HG03432 (cell line): ENCODE measurements around the gene CTSW.

Experiments
- ATAC-seq: cut with Tn5 transposase; IDR thresholded peaks from one replicate; pipeline ENCODE4 v1.9.1; 2021; ENCODE audit warnings: mild to moderate bottlenecking, moderate library complexity; ENCODE audit not compliant: unreplicated experiment

CTSW gene

DNA sequence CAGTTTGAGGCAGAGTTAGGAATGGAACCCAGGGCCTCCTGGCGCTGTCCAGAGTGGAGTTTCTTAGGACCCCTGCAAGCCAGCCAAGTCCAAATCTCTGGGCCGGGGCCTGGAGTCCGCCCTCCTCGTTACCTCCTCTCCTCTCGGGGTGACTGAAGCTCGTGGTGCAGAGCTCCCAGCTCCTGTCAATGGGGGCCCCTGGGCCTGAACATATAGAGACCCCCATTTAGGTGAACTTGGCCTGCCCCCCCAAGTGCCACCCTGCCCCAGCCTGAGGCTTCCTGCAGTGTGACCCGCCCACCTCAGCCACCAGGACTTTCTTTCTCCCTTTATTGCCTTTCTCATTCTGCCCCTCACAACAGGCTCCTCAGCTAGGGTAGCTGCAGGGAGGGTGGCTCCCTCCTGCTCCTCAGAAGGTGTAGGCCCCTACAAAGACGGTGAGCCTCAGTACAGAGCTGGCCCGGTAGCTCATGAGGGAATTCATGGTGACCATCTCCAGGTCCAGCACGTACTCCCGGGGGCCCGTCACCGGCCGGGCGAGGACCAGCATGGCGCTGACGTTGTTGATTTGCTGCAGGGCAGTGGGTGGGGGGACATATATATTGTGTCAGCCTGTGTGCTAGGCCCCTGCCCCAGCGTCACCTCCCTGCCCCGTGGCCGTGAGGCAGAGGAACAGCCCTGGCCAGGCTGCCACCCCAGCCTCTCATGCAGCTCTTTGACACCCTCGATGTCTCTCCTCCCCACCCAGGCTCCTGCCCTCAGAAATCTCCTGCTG is 12.9 kb upstream of the CTSW start:
- no peak for ATAC-seq

DNA sequence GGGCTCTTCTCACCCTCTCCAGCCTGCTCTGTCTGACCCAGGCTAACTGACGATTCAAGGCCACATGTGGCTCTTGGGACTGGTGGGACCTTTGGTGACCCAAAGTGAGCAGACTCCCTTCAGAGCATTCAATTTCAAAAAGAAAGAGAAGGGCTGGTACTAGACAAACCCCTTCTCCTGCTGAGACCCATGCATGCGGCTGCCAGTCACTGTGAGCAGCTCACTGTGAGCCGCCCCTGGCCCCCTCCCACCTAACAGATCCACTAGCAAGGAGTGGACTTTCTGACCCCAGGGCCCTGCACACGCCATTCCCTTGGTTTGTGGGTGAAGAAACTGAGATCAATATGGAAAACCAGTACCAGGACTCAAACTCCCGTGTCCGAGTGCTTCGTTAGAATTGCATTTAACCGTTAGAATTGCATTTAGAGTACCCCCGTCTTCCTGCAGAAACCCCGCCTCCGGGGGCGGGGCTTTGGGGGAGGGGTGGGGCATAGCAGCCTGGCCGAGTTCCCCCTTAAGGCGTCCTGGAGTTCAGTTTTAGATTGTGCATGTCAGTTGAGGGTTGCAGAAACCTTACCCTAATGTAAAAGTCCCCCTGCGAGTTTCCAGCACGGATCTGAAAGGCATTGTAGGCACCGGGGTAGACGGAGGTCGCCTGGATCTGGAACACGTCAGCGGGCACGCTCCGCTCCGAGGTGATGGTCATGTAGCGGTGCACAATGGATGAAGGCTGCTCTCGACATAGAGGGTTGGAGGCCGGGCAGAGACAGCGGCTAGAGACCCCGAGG is 12.2 kb upstream of the CTSW start:
- ATAC-seq: no peak

DNA sequence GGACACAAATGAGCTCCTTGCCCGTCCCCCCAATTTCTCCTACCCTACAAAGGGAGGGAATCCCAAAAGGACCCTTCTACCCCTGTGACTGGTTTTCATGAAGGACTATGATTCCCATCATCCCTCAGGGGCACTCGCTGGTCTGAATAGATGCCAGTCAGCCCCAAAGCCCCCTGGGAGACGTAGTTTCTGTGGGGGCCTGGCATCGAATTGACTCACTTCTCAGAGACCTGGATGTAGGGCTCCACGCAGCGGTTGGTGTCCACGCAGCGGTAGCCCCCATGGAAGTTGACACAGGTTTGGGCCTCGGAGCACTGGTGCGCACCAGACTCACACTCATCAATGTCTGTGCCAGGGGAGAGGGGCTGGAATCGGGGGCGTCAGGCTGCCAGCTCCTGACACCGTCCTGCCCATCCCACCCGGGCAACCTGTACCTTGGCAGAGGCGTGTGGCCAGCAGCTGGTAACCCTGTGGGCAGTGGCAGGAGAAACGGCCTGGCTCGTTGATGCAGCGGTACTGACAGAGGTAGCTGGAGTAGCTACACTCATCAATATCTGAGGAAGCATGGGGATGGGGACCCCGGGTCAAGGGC is 11.5 kb upstream of the CTSW start:
- ATAC-seq: no peak

- ATAC-seq: no peak
Measured at GRCh38 chr11:65868907-65869306, 10.7 kb upstream of the CTSW start.

DNA sequence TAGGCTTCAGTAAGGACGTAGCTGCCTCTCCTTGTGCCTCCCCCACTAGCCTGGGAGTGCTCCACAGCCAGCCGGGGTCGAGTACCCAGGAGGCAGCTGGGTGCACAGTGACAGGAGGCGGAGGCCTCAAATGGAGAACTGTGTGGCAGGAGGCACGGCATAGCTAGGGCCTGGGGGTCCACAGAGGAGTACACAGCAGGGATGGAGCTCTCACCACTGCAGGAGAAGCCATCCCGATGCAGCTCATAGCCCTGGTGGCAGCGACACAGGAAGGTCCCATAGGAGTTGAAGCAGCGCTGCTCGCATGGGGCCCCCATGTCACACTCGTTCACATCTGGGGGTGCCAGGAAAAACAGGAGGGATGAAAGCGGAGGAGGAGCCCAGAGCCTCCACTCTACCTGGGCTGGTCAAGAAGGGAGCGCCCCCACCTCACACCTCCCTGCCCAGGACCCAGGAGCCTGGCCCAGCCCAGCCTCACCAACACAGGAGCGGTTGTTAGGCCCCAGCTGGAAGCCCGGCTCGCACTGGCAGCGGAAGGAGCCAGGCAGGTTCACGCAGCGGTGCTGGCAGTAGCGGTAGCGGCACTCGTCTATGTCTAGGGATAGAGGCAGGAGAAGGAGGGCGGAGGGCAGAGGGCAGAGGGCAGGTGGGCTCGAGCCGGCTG is 9.9 kb upstream of the CTSW start:
- ATAC-seq: no peak

DNA sequence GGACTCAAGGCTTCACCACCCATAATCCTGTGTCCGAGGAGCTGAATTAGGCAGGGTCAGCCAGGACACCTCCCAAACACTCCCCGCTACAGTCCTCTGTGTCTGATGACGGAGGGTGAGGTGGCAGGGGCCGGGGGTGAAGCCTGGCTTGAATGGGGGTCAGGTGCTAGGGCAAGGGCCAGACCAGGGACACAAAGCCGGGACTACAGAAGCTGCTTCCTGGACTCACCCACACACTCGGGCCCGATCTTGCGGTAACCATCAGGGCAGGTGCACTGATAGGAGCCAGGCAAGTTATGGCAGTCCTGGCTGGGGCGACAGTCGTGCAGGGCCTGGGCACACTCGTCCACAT is 9.4 kb upstream of the CTSW start:
- no peak for ATAC-seq

DNA sequence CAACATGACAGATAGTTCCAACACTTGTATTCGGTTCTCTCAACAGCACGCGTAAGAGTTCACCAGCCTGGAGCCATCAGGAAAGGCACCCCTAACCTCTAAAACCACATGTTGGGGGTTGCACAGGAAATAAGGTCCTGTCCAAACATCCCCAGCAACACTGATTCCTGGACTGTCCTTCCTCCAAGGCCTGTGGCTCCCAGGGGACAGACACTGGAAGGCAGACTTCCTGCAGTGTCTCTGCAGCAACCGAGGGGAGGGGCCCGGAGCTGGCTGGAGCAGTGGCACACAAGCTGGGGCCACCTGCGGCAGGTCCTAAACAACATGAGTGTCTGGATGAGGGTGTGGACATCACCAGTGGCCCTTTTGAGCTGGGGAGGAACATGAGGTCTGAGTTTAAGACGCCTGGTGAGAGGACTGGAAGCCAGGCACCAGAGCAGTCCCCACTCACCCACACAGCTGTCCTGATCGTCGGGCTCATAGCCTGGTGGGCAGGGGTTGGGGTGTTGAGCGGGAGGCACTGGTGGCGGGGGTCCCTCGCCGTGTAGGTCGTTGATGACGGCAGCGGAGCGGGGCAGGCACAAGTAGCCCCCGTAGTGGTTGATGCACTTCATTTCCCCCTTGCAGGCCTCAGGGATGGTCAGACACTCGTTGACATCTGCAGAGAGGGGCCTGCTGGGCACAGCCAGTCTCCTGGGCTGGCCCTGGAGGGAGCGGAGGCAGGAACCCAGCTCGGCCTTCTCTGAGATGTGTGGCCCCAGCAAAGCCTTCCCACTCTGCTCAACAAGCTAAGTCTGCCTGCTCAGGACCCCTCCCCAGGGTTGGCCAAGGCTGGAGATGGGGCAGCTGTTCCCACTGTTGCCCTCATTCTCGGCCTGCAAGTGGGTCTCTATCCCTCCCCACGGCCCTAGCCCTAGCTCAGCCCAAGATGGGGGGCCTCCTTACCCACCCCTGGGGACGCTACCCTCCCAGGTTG is 8.6 kb upstream of the CTSW start:
- ATAC-seq: no peak

- no peak for ATAC-seq
Measured at GRCh38 chr11:65871811-65872548, 7.7 kb upstream of the CTSW start.

- no peak for ATAC-seq
Measured at GRCh38 chr11:65872586-65873317, 6.9 kb upstream of the CTSW start, which contains the start of gene EFEMP2. EFEMP2 (minus strand) TSS chr11:65872800; CDS start chr11:65872354, 446 bp downstream.

DNA sequence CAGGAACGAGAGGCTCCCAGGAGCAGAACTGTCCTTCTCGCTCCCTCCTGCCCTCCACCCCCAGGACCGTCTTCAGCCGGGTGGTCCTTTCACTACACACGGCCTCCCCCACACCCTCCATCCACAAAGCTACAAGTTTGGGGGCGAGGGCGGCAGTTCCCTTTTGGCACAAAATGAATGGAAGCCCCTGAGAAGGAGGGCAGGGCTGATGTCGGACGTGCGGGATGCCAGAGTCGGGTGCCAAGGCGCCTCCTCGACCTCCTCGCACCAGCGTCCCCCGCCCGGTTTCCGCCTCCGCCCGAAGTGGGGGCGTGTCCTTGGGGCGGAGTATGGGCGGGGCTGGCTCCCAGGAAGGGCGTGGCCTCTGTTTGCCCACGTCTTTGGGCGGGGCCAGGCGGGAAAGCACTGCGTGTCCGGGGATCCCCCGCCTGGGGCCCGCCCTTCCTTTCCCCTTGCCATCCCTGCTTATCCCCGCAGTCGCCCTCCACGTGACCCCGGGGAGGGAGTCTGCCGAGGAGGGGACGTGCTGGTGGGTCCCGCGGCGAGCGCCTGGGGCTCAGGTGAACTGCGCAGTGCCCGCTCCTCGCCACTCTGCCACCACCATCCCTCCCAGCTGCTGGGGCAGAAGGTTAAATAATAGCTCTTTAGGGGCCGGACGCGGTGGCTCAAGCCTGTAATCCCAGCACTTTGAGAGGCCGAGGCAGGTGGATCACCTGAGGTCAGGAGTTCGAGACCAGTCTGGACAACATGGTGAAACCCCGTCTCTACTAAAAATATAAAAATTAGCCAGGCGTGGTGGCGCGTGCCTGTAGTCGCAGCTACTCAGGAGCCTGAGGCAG is 6.1 kb upstream of the CTSW start:
- ATAC-seq: peak; percentile 81

DNA sequence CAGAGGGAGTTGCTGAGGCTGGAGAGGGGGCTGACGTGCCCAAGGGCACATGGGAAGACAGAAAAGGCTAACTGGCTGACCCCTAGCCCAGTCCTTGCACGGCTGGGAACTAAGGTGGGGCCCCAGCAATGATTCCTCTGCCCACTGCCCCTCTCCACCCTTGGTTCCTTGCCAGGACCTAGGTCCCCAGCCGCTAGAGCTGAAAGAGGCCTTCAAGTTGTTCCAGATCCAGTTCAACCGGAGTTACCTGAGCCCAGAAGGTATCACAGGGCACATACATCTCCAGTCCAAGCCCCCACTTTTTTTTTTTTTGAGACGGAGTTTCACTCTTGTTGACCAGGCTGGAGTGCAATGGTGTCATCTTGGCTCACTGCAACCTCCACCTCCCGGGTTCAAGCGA is 390 bp downstream of the CTSW start:
- ATAC-seq: no peak

DNA sequence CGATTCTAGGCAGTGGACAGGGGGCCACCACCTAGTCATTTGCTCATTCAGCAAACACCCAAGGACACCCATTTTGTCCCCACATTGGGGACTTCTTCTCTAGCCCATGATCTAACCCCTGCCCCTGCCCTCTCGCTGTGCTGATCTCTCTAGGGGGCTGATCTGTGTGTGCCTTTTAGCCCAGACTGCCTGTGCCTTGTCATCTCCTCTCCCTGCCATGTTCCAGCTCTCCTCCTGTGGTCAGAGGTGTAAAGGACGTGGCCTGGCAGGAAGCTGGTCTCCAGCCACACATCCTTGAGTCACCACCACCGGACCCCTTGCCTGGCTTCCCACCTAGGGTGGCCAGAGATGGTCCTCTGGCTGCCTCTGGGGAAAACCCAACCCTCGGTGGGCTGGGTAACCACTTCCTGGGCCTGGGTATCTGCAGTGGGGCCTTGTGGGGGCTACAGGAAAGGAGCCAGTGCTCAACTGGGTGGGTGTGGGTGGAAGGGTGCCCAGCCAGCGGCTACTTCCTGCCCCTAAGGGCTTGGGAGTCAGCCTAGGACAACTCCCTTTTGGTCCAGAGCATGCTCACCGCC is 1.3 kb downstream of the CTSW start:
- no peak for ATAC-seq

- ATAC-seq: no peak
Measured at GRCh38 chr11:65882120-65883057, 2.8 kb downstream of the CTSW start.

GRCh38 chr11:65883058-65883761 is 3.6 kb downstream of the CTSW start:
- ATAC-seq: no peak

GRCh38 chr11:65883786-65884715 is 4.4 kb downstream of the CTSW start:
- ATAC-seq: no peak
